Astrocyte of the cerebellum (primary cell): ENCODE measurements around the gene PPAN.

Source experiments
- DNase-seq: peaks from one replicate; pipeline ENCODE4 v3.0.0-alpha.2; 2011; ENCODE audit warnings: low read depth
- H3K4me3 ChIP-seq: 2 replicates; pipeline ENCODE4 v1.5.1; 2011; ENCODE audit warnings: mild to moderate bottlenecking, low read depth, low read length, moderate library complexity
- in situ Hi-C: cut with HindIII; loops from 2 replicates; pipeline ENCODE4 v1.10.0; 2017; ENCODE audit warnings: low sequenced_read_pairs
- TF ChIP-seq, protein P1 (sequence below): IDR thresholded peaks from 2 replicates; pipeline ENCODE4 v1.5.1; 2012; ENCODE audit warnings: low read length, low read depth, moderate library complexity, mild to moderate bottlenecking; ENCODE audit errors: missing control alignments

PPAN gene

DNA sequence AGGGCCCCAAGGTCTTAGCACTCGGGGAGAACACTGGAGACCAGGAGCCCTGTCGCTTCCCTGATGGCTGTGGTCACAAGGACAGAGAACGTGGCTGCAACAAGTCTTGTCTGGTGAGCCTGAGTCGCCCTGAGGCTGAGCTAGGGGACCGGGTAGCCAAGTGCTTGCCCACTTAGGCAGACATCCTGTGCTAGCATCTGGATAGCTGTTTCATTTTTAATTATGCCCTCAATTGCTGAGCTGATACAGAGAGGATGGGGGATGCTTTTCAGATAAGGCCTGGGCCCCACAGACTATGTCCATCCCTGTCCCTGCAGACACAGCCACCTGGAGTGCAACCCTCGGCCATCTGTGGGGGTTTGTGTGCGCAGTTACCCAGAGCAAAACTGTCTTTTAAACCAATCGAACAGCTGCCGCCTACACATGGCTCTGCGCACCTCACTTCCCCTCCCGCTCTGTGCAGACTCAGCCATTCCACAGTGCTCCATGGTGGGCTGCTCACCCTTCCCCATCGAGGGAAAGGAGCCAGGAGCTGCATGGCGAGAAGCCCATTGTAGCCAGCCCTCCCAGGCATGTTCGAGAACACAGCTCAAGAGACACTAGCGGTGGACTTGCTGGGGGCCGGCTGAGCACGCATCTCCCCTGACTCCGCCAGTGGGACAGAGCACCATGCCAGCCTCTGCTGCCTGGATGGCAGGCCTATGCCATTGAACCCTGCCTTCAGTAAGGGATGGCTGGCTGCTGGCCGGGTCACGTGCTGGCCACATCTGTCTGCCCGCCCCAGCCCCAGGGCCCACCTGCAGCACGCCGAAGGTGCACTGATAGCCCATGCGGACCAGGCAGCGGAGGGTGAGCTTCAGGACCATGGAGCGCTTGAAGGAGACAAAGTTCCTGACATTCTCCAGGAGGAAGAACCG is 33.0 kb downstream of the PPAN start:
- TF ChIP-seq, protein P1, sequence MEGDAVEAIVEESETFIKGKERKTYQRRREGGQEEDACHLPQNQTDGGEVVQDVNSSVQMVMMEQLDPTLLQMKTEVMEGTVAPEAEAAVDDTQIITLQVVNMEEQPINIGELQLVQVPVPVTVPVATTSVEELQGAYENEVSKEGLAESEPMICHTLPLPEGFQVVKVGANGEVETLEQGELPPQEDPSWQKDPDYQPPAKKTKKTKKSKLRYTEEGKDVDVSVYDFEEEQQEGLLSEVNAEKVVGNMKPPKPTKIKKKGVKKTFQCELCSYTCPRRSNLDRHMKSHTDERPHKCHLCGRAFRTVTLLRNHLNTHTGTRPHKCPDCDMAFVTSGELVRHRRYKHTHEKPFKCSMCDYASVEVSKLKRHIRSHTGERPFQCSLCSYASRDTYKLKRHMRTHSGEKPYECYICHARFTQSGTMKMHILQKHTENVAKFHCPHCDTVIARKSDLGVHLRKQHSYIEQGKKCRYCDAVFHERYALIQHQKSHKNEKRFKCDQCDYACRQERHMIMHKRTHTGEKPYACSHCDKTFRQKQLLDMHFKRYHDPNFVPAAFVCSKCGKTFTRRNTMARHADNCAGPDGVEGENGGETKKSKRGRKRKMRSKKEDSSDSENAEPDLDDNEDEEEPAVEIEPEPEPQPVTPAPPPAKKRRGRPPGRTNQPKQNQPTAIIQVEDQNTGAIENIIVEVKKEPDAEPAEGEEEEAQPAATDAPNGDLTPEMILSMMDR: no peak
- DNase-seq: no peak
- no peak overlapping the region for H3K4me3 ChIP-seq
- in situ Hi-C loops: no loop called here

DNA sequence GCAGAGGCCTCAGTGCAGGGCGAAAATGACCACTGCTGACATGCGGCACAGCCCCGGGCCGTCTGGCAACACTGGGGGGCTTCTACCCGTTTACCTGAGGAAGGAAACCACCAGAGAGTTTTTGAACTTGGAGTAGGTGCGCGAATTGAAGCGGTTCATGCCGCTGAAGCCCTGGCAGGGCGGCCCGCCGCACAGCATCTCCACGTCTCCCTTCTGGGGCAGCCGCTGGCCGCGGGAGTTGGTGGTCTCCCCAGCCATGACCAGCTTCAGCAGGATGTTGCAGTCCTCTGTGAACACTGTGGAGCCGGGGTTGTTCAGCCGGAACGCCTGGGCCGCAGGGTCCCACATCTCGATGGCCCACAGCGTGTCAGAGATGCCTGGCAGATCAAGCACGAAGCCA is 33.8 kb downstream of the PPAN start:
- in situ Hi-C loops: no loop called here
- TF ChIP-seq, protein P1: no peak
- no peak overlapping the region for H3K4me3 ChIP-seq
- no peak for DNase-seq

DNA sequence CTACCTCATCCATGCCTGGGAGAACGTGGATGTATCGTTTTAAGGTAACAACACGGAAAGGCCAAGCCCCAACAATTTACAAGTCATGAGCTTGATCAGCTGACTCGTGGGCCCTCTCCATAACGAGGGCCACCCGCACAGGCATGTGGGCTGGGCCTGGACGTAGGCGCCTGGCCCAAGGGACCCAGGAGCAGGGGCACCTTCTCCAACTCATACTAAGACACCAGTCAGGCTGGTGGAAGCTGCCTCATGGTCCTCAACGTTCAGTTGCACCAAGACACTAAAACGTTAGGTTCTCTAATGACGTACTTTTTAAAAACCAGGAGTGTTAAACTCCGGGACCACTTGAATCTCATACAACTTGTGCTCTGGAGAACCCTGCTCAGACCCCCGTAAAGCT is 35.3 kb downstream of the PPAN start:
- in situ Hi-C loops: no loop called here
- DNase-seq: no peak
- TF ChIP-seq, protein P1: no peak
- no peak overlapping the region for H3K4me3 ChIP-seq

DNA sequence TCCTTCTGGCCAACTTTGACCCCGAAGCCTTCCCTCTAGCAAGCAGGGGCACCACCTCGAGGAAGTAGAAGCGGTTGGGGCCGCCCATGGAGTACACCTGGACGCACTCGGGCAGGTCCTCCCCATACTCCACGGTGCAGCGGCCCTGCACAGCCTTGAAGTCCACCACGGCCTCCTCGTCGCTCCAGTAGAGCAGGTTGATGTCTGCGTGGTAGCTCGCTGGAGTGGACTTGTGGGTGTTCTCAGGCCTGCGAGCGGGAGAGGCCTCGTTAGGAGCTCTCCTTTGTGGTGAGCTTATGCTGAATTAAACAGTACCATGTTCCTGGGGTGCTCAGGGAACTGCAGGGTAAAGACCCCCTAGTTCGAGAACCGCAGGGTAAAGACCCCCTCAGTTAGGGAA is 35.8 kb downstream of the PPAN start:
- TF ChIP-seq, protein P1: no peak
- in situ Hi-C loops: no loop called here
- H3K4me3 ChIP-seq: no peak overlapping the region
- no peak for DNase-seq

DNA sequence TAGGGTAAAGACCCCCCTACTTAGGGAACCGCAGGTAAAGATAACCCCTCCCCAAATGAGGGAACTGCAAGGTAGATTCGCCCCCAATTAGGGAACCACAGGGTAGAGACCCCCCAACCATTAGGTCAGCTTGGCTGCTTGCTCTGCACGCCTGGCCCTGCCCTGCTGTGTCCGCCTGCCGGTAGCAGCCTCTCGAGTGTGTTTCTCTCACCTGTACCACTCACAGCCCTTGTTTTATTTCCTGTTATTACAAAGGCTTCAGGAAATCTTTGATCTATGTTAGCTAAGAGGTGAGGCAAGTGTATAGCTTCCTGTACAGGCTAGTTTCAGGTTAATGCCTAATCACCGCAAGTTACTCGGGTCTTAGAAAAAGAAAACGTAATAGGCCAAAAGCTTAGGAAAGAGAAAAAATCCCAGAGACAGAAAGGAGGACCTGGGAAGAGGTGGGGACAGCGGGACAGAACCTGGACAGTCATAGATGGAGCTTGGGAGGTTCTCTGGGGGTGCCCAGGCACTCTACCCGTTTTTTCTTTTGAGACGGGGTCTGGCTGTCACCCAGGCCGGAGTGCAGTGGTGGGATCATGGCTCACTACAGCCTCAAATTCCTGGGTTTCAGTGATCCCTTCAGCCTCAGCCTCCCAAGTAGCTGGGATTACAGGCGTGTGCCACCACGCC is 36.7 kb downstream of the PPAN start:
- TF ChIP-seq, protein P1: no peak
- in situ Hi-C loops: no loop called here
- no peak for DNase-seq
- no peak overlapping the region for H3K4me3 ChIP-seq

DNA sequence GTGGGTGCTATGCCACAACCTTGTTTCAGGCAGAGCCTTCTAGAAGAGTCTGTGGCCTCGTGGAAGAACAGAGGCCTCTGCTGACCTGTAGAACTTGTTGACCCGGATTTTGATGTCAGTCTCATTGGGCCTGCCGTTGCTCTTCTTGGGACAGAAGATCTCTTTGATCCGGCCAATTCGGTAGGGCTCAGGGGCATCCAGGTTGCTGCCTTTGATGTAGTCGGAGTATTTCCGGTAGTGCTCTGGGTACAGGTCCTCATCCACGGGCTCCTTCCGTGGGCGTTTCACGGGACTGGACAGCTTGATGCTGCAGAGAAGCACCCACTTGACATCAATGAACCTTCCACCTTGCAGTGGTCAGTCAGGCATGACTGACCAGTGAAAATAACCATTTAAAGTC is 37.5 kb downstream of the PPAN start:
- TF ChIP-seq, protein P1: no peak
- in situ Hi-C loops: no loop called here

More for the DNA sequence above, 37.5 kb downstream of the PPAN start:
- H3K4me3 ChIP-seq: no peak overlapping the region
- no peak for DNase-seq
